Skeletal muscle satellite cell (primary cell): Measurements from ENCODE around the gene PACSIN3.
A peak's percentile ranks its signal among the peaks of the same experiment; 100 is the strongest.

Source experiments
- H3K27me3 ChIP-seq: 2 replicates; pipeline ENCODE4 v1.7.0; 2013; ENCODE audit warnings: low read length; ENCODE audit not compliant: control insufficient read depth, insufficient read depth
- H3K36me3 ChIP-seq: 2 replicates; pipeline ENCODE4 v1.7.0; 2013; ENCODE audit warnings: mild to moderate bottlenecking, control low read depth, low read length; ENCODE audit not compliant: insufficient read depth
- H3K4me1 ChIP-seq: 2 replicates; pipeline ENCODE4 v1.7.0; 2013; ENCODE audit warnings: low read length; ENCODE audit not compliant: control insufficient read depth, insufficient read depth
- H3K4me2 ChIP-seq: 2 replicates; pipeline ENCODE4 v1.7.0; 2013; ENCODE audit warnings: mild to moderate bottlenecking, low read length
- H3K4me3 ChIP-seq: 2 replicates; pipeline ENCODE4 v1.7.0; 2013; ENCODE audit warnings: low read length
- H3K9ac ChIP-seq: 2 replicates; pipeline ENCODE4 v1.7.0; 2013; ENCODE audit warnings: mild to moderate bottlenecking, low read depth, low read length, moderate library complexity
- H3K9me3 ChIP-seq: replicated peaks from 2 replicates; pipeline ENCODE4 v1.7.0; 2013; ENCODE audit warnings: mild to moderate bottlenecking, control low read depth, low read length

Gene PACSIN3

GRCh38 chr11:47180006-47180787 is 6.0 kb downstream of the PACSIN3 start:
- no peak overlapping the region for H3K9ac ChIP-seq
- no peak overlapping the region for H3K4me2 ChIP-seq
- H3K4me3 ChIP-seq, result no peak overlapping the region
- no peaks in the 10 kb centered on the region for H3K36me3 ChIP-seq
- no peaks in the 10 kb centered on the region for H3K9me3 ChIP-seq
- no peaks in the 10 kb centered on the region for H3K27me3 ChIP-seq
- H3K4me1 ChIP-seq, result peaks cover 23% of the 10 kb centered on the region

GRCh38 chr11:47179655-47179991 is 6.6 kb downstream of the PACSIN3 start:
- Histone ChIP-seq H3K27me3 (no peaks in the 10 kb centered on the region), H3K9ac (no peak overlapping the region)

GRCh38 chr11:47178737-47179654 is 7.2 kb downstream of the PACSIN3 start:
- peaks cover 17% of the 10 kb centered on the region for H3K4me1 ChIP-seq
- no peaks in the 10 kb centered on the region for H3K27me3 ChIP-seq
- H3K9ac ChIP-seq, result no peak overlapping the region
- no peak overlapping the region for H3K4me2 ChIP-seq
- no peaks in the 10 kb centered on the region for H3K9me3 ChIP-seq
- no peak overlapping the region for H3K4me3 ChIP-seq
- peaks cover 1% of the 10 kb centered on the region for H3K36me3 ChIP-seq

More at GRCh38 chr11:47179655-47179991, 6.6 kb downstream of the PACSIN3 start:
- Histone ChIP-seq H3K4me2 (no peak overlapping the region), H3K36me3 (no peaks in the 10 kb centered on the region), H3K4me3 (no peak overlapping the region), H3K4me1 (peaks cover 18% of the 10 kb centered on the region), H3K9me3 (no peaks in the 10 kb centered on the region)

- H3K9ac ChIP-seq, result no peak overlapping the region
Observed at GRCh38 chr11:47178316-47178715, 7.9 kb downstream of the PACSIN3 start.

GRCh38 chr11:47177846-47178245 is 8.4 kb downstream of the PACSIN3 start:
- peaks cover 17% of the 10 kb centered on the region for H3K4me1 ChIP-seq
- peak overlapping the region; percentile 91 for H3K9ac ChIP-seq
- H3K4me2 ChIP-seq, result peak overlapping the region; percentile 99
- peaks cover 13% of the 10 kb centered on the region for H3K36me3 ChIP-seq
- no peaks in the 10 kb centered on the region for H3K9me3 ChIP-seq
- peak overlapping the region; percentile 79 for H3K4me3 ChIP-seq
- H3K27me3 ChIP-seq, result no peaks in the 10 kb centered on the region

More at GRCh38 chr11:47178316-47178715, 7.9 kb downstream of the PACSIN3 start:
- H3K36me3 ChIP-seq, result peaks cover 8% of the 10 kb centered on the region
- no peak overlapping the region for H3K4me2 ChIP-seq
- peaks cover 17% of the 10 kb centered on the region for H3K4me1 ChIP-seq
- H3K4me3 ChIP-seq, result no peak overlapping the region
- no peaks in the 10 kb centered on the region for H3K9me3 ChIP-seq
- no peaks in the 10 kb centered on the region for H3K27me3 ChIP-seq

GRCh38 chr11:47177229-47177845 is 8.9 kb downstream of the PACSIN3 start:
- H3K36me3 ChIP-seq, result peaks cover 18% of the 10 kb centered on the region
- peak overlapping the region; percentile 91 for H3K9ac ChIP-seq
- no peaks in the 10 kb centered on the region for H3K9me3 ChIP-seq
- no peaks in the 10 kb centered on the region for H3K27me3 ChIP-seq
- H3K4me3 ChIP-seq, result peak overlapping the region; percentile 79
- H3K4me2 ChIP-seq, result peak overlapping the region; percentile 99
- peaks cover 17% of the 10 kb centered on the region for H3K4me1 ChIP-seq

- peak within 1 kb of the TSS; percentile 95 for H3K4me3 ChIP-seq
- peaks cover 17% of the 10 kb centered on the region for H3K4me1 ChIP-seq
- H3K4me2 ChIP-seq, result peak within 1 kb of the TSS; percentile 99
- peak within 1 kb of the TSS; percentile 99 for H3K9ac ChIP-seq
- H3K36me3 ChIP-seq, result peaks cover 26% of the 10 kb centered on the region
- H3K27me3 ChIP-seq, result no peaks in the 10 kb centered on the region
- H3K9me3 ChIP-seq, result no peaks in the 10 kb centered on the region
Observed at GRCh38 chr11:47176328-47177228, 9.7 kb downstream of the PACSIN3 start, which contains the start of gene ARFGAP2. TSS of gene ARFGAP2 (minus strand) at chr11:47176879. CDS start at chr11:47176853, 26 bp downstream.

GRCh38 chr11:47175746-47176327 is 10.4 kb downstream of the PACSIN3 start:
- peaks cover 17% of the 10 kb centered on the region for H3K4me1 ChIP-seq
- H3K36me3 ChIP-seq, result peaks cover 33% of the 10 kb centered on the region

GRCh38 chr11:47172740-47173336 is 13.4 kb downstream of the PACSIN3 start:
- H3K4me1 ChIP-seq, result peaks cover 13% of the 10 kb centered on the region
- no peak overlapping the region for H3K4me2 ChIP-seq
- no peak overlapping the region for H3K9ac ChIP-seq
- H3K27me3 ChIP-seq, result no peaks in the 10 kb centered on the region
- H3K9me3 ChIP-seq, result no peaks in the 10 kb centered on the region
- H3K4me3 ChIP-seq, result no peak overlapping the region
- peaks cover 54% of the 10 kb centered on the region for H3K36me3 ChIP-seq

More at GRCh38 chr11:47175746-47176327, 10.4 kb downstream of the PACSIN3 start:
- Histone ChIP-seq H3K4me2 (peak overlapping the region; percentile 95), H3K9ac (peak overlapping the region; percentile 99), H3K4me3 (peak overlapping the region; percentile 95), H3K27me3 (no peaks in the 10 kb centered on the region), H3K9me3 (no peaks in the 10 kb centered on the region)

- Histone ChIP-seq H3K36me3 (peaks cover 64% of the 10 kb centered on the region), H3K9me3 (no peaks in the 10 kb centered on the region), H3K4me2 (no peak overlapping the region), H3K27me3 (no peaks in the 10 kb centered on the region), H3K4me3 (no peak overlapping the region), H3K4me1 (peaks cover 8% of the 10 kb centered on the region), H3K9ac (no peak overlapping the region)
Observed at GRCh38 chr11:47171856-47172255, 14.4 kb downstream of the PACSIN3 start.
